Airway epithelial cell (primary cell): ENCODE measurements around the gene KHDC3L. TPM values are rescaled to one million over a fixed set of nuclear protein-coding genes. Genes with fewer than 3 reads are reported as not detected.

Experiments
- total RNA-seq: library from RNA; depleted of rRNA; stranded (reverse); fragments of >200 nt; gene quantifications from 2 replicates; pipeline ENCODE4 v1.2.3, GENCODE V29; 2015

KHDC3L gene
- not detected in 2 replicates for total RNA-seq

DNA sequence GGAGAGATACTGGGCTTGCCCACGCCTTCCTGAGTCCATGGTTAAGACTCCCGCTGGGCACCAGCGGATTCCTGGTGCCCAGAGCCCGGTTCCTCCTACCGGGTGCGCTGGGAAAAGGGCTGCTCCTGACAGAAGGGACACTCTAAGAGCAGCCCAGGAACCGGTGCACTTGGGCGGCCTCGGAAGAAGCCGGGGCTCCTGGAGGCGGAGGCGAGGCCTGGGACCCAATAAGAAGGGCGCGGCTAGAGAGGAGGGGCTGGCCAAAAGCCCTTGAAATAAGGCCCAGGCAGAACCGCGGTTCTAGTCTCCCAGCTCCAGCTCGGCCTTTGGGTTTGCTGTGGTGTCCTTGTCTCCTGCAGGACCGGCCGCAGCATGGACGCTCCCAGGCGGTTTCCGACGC is at the start of gene KHDC3L:
KHDC3L (plus strand) TSS at position 301 of the 400 bp plus-strand sequence; CDS start at position 373, 72 bp downstream.

DNA sequence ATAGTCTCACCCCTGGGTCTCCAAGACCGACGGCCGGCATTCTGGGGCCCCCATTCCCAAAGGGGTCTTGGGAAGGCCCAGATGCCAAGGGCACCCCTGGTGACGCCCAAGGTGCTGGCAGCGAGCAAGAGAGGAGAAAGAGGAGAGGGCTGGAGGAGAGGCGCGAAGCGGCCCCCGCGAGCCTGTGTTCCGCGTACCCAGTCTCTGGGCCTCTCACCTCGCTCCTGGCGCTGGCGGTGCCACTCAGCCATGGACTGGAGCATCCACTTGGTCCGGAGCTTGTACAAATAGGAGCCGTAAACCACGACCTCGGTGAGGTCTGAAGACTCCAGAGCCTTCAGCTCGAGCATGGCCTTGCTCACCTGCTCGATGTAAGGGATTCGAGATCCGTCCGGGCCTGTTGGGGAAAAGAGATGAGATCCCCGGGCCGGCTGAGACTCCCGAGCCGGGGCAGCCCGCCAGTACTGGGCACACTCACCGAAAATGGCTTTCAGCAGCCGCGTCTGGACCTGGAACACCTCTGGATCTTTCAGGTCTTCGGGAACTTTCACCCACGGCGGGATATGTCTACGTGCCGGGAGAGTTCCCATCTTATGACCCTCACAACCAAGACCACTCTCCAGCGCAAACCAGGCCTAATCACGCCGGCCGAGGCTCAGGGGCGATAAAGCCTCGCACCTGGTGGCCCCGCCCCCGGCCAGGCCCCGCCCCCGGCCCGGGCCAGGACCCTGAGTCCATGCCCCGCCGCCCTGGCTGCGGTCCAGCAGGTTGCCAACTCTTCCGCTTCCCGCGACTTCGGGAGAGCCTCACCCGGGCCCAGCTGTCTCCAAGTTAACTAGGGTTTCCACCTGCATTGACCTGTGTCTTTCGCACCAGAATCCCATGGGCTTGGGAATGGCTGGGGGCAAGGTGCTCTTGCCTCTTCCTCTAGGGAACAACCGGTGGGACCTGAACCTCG is 8.5 kb upstream of the KHDC3L start, which contains the start of gene DPPA5:
DPPA5 (minus strand) TSS at position 641 of the 958 bp plus-strand sequence; CDS start at position 590, 51 bp downstream.

DNA sequence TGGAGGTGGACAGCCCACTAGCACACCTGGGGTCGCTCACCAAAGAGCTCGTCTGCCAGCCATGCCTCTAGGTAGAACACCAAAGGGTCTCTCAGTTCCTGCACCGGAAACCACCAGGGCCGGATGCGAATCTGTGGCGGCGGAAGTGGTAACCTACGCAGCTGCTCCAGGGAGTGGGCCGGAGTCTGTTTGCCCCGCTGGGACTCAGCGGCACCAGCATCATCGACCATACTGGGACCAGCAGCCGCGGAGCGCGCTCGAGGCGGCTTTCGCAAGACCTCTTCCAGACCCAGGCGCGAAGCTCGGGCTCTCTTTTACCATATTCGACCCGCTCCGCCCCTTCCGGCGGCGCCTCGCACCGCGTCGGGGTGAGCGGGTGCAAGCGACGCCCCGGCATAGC is 7.1 kb downstream of the KHDC3L start, which contains the start of gene OOEP:
OOEP (minus strand) TSS at position 335 of the 400 bp plus-strand sequence; CDS start at position 230, 105 bp downstream.

DNA sequence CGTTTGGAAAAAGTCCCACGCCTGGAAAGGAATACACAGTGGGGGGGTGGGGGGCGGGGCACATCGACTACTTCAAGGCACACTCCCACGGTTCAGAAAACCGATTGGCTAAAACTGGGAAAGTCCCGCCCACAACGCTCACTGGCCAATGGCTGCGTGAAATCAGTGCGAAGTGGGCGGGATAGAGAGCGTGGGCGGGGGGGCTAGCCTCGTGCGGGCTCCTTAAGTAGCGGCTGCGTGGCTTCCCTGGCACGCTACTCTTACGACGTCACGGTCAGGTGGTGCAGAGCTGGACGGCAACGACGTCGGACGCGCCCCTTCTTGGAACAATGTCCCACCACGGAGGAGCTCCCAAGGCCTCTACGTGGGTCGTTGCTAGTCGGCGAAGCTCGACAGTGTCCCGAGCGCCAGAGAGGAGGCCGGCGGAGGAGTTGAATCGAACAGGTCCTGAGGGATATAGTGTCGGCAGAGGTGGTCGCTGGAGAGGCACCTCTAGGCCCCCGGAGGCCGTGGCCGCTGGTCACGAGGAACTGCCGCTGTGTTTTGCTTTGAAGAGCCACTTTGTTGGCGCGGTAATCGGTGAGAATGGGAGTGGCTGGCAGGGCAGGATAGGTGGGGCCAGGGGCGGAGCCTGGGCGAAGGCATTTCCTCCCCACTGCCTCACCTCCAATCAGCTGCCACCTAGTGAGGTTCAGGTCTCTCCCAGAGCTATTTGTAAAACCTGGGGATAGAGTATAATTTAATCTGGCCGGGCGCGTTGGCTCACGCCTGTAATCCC is 32.3 kb downstream of the KHDC3L start, which contains the start of gene DDX43:
DDX43 (plus strand) TSS at position 252 of the 778 bp plus-strand sequence; CDS start at position 330, 78 bp downstream.

Other genes with a start within 250 kb of the KHDC3L start
- gene KHDC1L, start 137.2 kb upstream of the KHDC3L start, total RNA-seq = not detected in 2 replicates
- gene KHDC1, start 99.5 kb upstream of the KHDC3L start, total RNA-seq = 1.4 and 1.7 TPM in 2 replicates
- not detected in 2 replicates for gene DPPA5, start 8.4 kb upstream of the KHDC3L start, total RNA-seq
- gene OOEP, start 7.2 kb downstream of the KHDC3L start, total RNA-seq = not detected in 2 replicates
- 0.07 TPM in 1 of 2 replicates, not detected in the other for gene DDX43, start 32.2 kb downstream of the KHDC3L start, total RNA-seq
- 1.8 and 3.2 TPM in 2 replicates for gene CGAS, start 89.6 kb downstream of the KHDC3L start, total RNA-seq
- gene MTO1, start 99.1 kb downstream of the KHDC3L start, total RNA-seq = 21.7 and 38.2 TPM in 2 replicates
- gene EEF1A1, start 158.4 kb downstream of the KHDC3L start, total RNA-seq = 9,123 and 9,446 TPM in 2 replicates